HepG2 (cell line): Measurements from ENCODE around the gene SEMA3B. TPM values are rescaled to one million over a fixed set of nuclear protein-coding genes. Genes with fewer than 3 reads are reported as not detected.
A peak's percentile ranks its signal among the peaks of the same experiment; 100 is the strongest.

Experiments used
- ATF2 ChIP-seq: sonication (generic); formaldehyde crosslinking; IDR thresholded peaks from 2 replicates; pipeline ENCODE4 v1.4.0; 2020; ENCODE audit warnings: missing genetic modification reagents
- BCL6 ChIP-seq: IDR thresholded peaks from 2 replicates; pipeline ENCODE4 v1.6.1; 2016; ENCODE audit warnings: missing genetic modification reagents, missing compliant biosample characterization
- CBX5 ChIP-seq: sonication (generic); formaldehyde crosslinking; IDR thresholded peaks from 2 replicates; pipeline ENCODE4 v1.4.0; 2020; ENCODE audit warnings: missing genetic modification reagents, borderline replicate concordance
- DBP ChIP-seq: sonication (generic); formaldehyde crosslinking; IDR thresholded peaks from 2 replicates; pipeline ENCODE4 v1.4.0; 2020; ENCODE audit warnings: missing genetic modification reagents; ENCODE audit errors: not compliant biosample characterization
- GZF1 ChIP-seq: sonication (generic); formaldehyde crosslinking; IDR thresholded peaks from 2 replicates; pipeline ENCODE4 v1.5.1; 2020; ENCODE audit warnings: mild to moderate bottlenecking, missing genetic modification reagents
- HMG20A ChIP-seq: IDR thresholded peaks from 2 replicates; pipeline ENCODE4 v1.6.1; 2016; ENCODE audit warnings: borderline replicate concordance
- KDM6A ChIP-seq: IDR thresholded peaks from 2 replicates; pipeline ENCODE4 v1.6.1; 2016; ENCODE audit warnings: low read depth
- MBD4 ChIP-seq: IDR thresholded peaks from 2 replicates; pipeline ENCODE4 v1.6.1; 2012; ENCODE audit warnings: low read length, inconsistent platforms, borderline replicate concordance
- NCOA2 ChIP-seq: sonication (generic); formaldehyde crosslinking; IDR thresholded peaks from 2 replicates; pipeline ENCODE4 v1.8.0; 2022; ENCODE audit warnings: inconsistent platforms
- SP1 ChIP-seq, 2 experiments: fragments of 450-650 bp in 1 of 2; sonication (generic) in 1 of 2; formaldehyde crosslinking in 1 of 2; IDR thresholded peaks; 2 replicates each; pipeline versions ENCODE4 v1.4.0 to v1.6.1; 2016 to 2020; ENCODE audit warnings: missing genetic modification reagents in 1 of 2
- SRSF4 ChIP-seq: fragments of 200-400 bp; formaldehyde crosslinking; IDR thresholded peaks from one replicate; pipeline ENCODE4 v1.6.1; 2018; ENCODE audit warnings: mild to moderate bottlenecking, low read depth, low read length, moderate library complexity; ENCODE audit not compliant: poor library complexity, severe bottlenecking
- ZBTB1 ChIP-seq: sonication (generic); formaldehyde crosslinking; IDR thresholded peaks from 2 replicates; pipeline ENCODE4 v1.4.0; 2020; ENCODE audit warnings: missing genetic modification reagents, borderline replicate concordance
- ZIK1 ChIP-seq: sonication (generic); formaldehyde crosslinking; IDR thresholded peaks from 2 replicates; pipeline ENCODE4 v1.5.0; 2020; ENCODE audit warnings: mild to moderate bottlenecking, low read depth, missing genetic modification reagents, borderline replicate concordance
- ZNF264 ChIP-seq: sonication (generic); formaldehyde crosslinking; IDR thresholded peaks from 2 replicates; pipeline ENCODE4 v1.4.0; 2020; ENCODE audit warnings: missing genetic modification reagents
- ZNF512 ChIP-seq: sonication (generic); formaldehyde crosslinking; IDR thresholded peaks from 2 replicates; pipeline ENCODE4 v1.4.0; 2020; ENCODE audit warnings: mild to moderate bottlenecking, missing genetic modification reagents
- polyA plus RNA-seq, 8 experiments: library from polyadenylated mRNA; depleted of rRNA in 3 of 8; stranded (reverse) in 7 of 8; unstranded in 1 of 8; fragments of >200 nt; fragmentation: Illumina TruSeq in 4 of 8; extraction: Trizol in 4 of 8; gene quantifications; 2 replicates each; pipeline versions ENCODE4 v1.2.1 to v1.2.3, GENCODE V29; 2011 to 2016; ENCODE audit warnings: low read depth in 4 of 8, missing spikeins in 1 of 8, mixed read lengths in 1 of 8; ENCODE audit not compliant: insufficient read depth in 1 of 8
- total RNA-seq, 5 experiments: library from RNA; depleted of rRNA; stranded (reverse); fragments of >200 nt; fragmentation: Illumina TruSeq; extraction: Trizol; gene quantifications; 2 replicates each; pipeline ENCODE4 v1.2.3, GENCODE V29; 2016; ENCODE audit warnings: low read depth in 1 of 5
- TF ChIP-seq, protein P1 (sequence below): IDR thresholded peaks from 2 replicates; pipeline ENCODE4 v1.6.1; 2016; ENCODE audit warnings: low read depth, control low read depth
- TF ChIP-seq, protein P2 (sequence below): sonication (generic); formaldehyde crosslinking; IDR thresholded peaks from 2 replicates; pipeline ENCODE4 v1.5.0; 2020; ENCODE audit warnings: missing genetic modification reagents
- TF ChIP-seq, protein P3 (sequence below): sonication (generic); formaldehyde crosslinking; IDR thresholded peaks from 2 replicates; pipeline ENCODE4 v1.8.1; 2022; ENCODE audit warnings: mild to moderate bottlenecking, missing genetic modification reagents

Gene SEMA3B
- total and polyA plus RNA-seq, 2 of the 13 experiments (the other 11 are each of a cell fraction or from before 2014, with no cell fraction given), result 93.2 to 158 TPM

GRCh38 chr3:50235716-50236483, 33.0 kb upstream of the SEMA3B start, which contains the start of gene GNAI2 (continued):
- TF ChIP-seq, protein P1, sequence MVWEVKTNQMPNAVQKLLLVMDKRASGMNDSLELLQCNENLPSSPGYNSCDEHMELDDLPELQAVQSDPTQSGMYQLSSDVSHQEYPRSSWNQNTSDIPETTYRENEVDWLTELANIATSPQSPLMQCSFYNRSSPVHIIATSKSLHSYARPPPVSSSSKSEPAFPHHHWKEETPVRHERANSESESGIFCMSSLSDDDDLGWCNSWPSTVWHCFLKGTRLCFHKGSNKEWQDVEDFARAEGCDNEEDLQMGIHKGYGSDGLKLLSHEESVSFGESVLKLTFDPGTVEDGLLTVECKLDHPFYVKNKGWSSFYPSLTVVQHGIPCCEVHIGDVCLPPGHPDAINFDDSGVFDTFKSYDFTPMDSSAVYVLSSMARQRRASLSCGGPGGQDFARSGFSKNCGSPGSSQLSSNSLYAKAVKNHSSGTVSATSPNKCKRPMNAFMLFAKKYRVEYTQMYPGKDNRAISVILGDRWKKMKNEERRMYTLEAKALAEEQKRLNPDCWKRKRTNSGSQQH (CRISPR knock-in tag), result no peak
- TF ChIP-seq HMG20A (CRISPR knock-in tag) (no peak), CBX5 (CRISPR knock-in tag) (no peak), ZNF512 (CRISPR knock-in tag) (no peak), ZNF264 (CRISPR knock-in tag) (no peak), SRSF4 (no peak), BCL6 (CRISPR knock-in tag) (no peak), ZIK1 (CRISPR knock-in tag) (0 out of 2 replicates have a peak, but pooled peaks have one; percentile 59), MBD4 (no peak), ATF2 (no peak), SP1 (IDR thresholded peaks at IDR 0.05) (no peak), SP1 (CRISPR knock-in tag; IDR thresholded peaks at IDR 0.05) (peak; percentile 73), DBP (CRISPR knock-in tag) (no peak), NCOA2 (CRISPR knock-in tag) (no peak), GZF1 (no peak), KDM6A (CRISPR knock-in tag) (no peak), ZBTB1 (CRISPR knock-in tag) (no peak)
- TF ChIP-seq, protein P2, sequence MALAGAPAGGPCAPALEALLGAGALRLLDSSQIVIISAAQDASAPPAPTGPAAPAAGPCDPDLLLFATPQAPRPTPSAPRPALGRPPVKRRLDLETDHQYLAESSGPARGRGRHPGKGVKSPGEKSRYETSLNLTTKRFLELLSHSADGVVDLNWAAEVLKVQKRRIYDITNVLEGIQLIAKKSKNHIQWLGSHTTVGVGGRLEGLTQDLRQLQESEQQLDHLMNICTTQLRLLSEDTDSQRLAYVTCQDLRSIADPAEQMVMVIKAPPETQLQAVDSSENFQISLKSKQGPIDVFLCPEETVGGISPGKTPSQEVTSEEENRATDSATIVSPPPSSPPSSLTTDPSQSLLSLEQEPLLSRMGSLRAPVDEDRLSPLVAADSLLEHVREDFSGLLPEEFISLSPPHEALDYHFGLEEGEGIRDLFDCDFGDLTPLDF (CRISPR knock-in tag), result peak; percentile 61; the same call in 1 of the 2 replicates
- TF ChIP-seq, protein P3, sequence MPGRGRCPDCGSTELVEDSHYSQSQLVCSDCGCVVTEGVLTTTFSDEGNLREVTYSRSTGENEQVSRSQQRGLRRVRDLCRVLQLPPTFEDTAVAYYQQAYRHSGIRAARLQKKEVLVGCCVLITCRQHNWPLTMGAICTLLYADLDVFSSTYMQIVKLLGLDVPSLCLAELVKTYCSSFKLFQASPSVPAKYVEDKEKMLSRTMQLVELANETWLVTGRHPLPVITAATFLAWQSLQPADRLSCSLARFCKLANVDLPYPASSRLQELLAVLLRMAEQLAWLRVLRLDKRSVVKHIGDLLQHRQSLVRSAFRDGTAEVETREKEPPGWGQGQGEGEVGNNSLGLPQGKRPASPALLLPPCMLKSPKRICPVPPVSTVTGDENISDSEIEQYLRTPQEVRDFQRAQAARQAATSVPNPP (CRISPR knock-in tag), result no peak
